GM12865 (cell line): ENCODE results near the gene C11orf21.

Experiments used
- DNase-seq: peaks from one replicate; pipeline ENCODE4 v3.0.0; 2010; ENCODE audit warnings: low read depth
- H3K4me3 ChIP-seq: 2 replicates; pipeline ENCODE4 v1.5.1; 2011; ENCODE audit warnings: mild to moderate bottlenecking, low read depth, low read length, control low read depth
- TF ChIP-seq, protein P1 (sequence below): IDR thresholded peaks from 2 replicates; pipeline ENCODE4 v1.5.1; 2011; ENCODE audit warnings: low read length, control low read depth, low read depth, inconsistent platforms; ENCODE audit not compliant: insufficient read depth; ENCODE audit errors: missing control alignments

C11orf21 gene

GRCh38 chr11:2319791-2320472, 18.2 kb upstream of the C11orf21 start:
- DNase-seq: no peak
- H3K4me3 ChIP-seq: no peak overlapping the region
- TF ChIP-seq, protein P1, sequence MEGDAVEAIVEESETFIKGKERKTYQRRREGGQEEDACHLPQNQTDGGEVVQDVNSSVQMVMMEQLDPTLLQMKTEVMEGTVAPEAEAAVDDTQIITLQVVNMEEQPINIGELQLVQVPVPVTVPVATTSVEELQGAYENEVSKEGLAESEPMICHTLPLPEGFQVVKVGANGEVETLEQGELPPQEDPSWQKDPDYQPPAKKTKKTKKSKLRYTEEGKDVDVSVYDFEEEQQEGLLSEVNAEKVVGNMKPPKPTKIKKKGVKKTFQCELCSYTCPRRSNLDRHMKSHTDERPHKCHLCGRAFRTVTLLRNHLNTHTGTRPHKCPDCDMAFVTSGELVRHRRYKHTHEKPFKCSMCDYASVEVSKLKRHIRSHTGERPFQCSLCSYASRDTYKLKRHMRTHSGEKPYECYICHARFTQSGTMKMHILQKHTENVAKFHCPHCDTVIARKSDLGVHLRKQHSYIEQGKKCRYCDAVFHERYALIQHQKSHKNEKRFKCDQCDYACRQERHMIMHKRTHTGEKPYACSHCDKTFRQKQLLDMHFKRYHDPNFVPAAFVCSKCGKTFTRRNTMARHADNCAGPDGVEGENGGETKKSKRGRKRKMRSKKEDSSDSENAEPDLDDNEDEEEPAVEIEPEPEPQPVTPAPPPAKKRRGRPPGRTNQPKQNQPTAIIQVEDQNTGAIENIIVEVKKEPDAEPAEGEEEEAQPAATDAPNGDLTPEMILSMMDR: no peak

GRCh38 chr11:2318707-2319106, 17.0 kb upstream of the C11orf21 start:
- no peak for DNase-seq
- TF ChIP-seq, protein P1: no peak

DNA sequence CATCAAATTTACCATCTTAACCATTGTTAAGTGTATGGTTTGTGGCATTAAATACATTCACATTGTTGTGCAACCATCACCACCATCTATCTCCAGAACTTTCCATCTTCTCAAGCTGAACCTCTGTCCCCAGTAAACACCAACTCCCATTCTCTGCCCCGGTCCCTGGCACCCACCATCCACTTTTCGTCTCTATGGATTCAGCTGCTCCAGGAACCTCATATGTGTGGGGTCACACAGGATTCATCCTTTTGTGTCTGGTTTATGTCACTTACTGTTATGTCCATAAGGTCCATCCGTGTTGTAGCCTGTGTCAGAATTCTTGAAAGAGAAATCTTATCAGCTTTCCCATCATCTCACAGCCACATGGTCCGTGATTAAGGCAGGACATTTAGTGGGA, 16.4 kb upstream of the C11orf21 start:
- no peak overlapping the region for H3K4me3 ChIP-seq
- TF ChIP-seq, protein P1: no peak
- DNase-seq: no peak

More at GRCh38 chr11:2318707-2319106, 17.0 kb upstream of the C11orf21 start:
- no peak overlapping the region for H3K4me3 ChIP-seq

- no peak for DNase-seq
- H3K4me3 ChIP-seq: no peak overlapping the region
- TF ChIP-seq, protein P1: no peak
Observed at GRCh38 chr11:2317354-2318050, 15.8 kb upstream of the C11orf21 start.

DNA sequence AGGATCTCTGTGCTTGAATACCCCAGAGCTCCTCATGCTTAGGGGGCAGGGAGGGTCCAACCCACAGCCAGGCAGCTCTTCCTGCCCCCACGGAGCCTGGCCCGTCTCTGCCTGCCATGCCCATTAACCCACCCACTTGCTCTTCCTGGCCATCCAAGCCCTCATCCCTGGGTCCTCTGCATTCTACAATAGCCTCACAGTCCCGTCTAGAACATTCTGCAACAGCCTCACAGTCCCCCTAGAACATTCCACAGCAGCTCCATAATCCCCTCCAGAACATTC, 15.2 kb upstream of the C11orf21 start:
- no peak overlapping the region for H3K4me3 ChIP-seq
- TF ChIP-seq, protein P1: no peak
- DNase-seq: no peak

DNA sequence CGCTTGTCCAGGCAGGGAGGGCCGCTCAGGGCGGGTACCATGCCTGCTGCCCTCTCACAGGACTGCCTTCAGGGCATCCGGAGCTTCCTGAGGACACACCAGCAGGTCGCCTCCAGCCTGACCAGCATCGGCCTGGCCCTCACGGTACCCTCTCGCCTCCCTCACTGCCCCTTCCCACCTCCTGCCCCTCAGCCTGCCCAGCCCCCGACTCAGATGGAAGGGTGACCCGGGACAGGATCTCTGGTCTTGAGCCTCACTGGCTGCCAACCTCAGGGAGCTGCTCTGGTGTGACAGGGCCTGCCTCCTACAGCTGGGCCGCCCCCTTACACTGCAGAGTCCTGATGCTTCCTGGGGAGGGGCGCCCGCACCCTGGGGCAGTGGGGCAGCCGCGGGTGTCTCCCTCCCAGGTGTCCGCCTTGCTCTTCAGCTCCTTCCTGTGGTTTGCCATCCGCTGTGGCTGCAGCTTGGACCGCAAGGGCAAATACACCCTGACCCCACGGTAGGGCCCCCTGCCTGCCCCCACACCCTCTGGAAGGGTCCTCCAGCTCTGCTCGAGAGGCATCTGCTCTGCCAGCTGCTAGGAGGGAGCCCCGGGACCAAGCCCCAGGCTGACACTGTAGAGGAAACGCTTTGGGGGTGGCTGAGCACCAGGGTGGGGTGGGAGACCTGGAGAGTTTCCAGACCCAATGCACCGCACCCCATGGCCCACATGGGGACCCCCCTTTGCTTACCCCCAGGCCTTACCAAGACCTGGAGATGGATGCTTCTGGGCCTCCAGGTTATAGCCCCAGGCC, 14.6 kb upstream of the C11orf21 start:
- TF ChIP-seq, protein P1: no peak
- H3K4me3 ChIP-seq: no peak overlapping the region
- DNase-seq: no peak
